CD14-positive monocyte (primary cell): ENCODE results near the gene PLOD3. TPM values are rescaled to one million over a fixed set of nuclear protein-coding genes. Genes with fewer than 3 reads are reported as not detected.
A peak's percentile ranks its signal among the peaks of the same experiment; 100 is the strongest.

Experiments
- DNase-seq, 3 donors: peaks; one replicate each; pipeline ENCODE4 v3.0.0-alpha.2; 2011 to 2022
- H2AFZ ChIP-seq: 2 replicates; pipeline ENCODE4 v1.6.0; 2012; ENCODE audit warnings: mild to moderate bottlenecking, low read depth, low read length, inconsistent platforms; ENCODE audit not compliant: insufficient read depth, poor library complexity, severe bottlenecking
- H3K27ac ChIP-seq, 2 donors: 1 replicate in 1 of 2; 2 replicates in 1 of 2; pipeline ENCODE4 v1.5.1; 2012 to 2013; ENCODE audit warnings: low read length in 2 of 2, control low read depth in 1 of 2, inconsistent platforms in 1 of 2, low read depth in 1 of 2, mild to moderate bottlenecking in 1 of 2
- H3K27me3 ChIP-seq, 2 donors: one replicate each; pipeline versions ENCODE4 v1.6.0 to v1.6.1; 2011 to 2013; ENCODE audit warnings: low read length in 2 of 2; ENCODE audit not compliant: control insufficient read depth in 2 of 2, insufficient read depth in 2 of 2
- H3K36me3 ChIP-seq, 2 donors: replicated peaks in 1 of 2; 1 replicate in 1 of 2; 2 replicates in 1 of 2; pipeline versions ENCODE4 v1.5.1 to v1.6.1; 2012 to 2013; ENCODE audit warnings: low read length in 2 of 2, control low read depth in 1 of 2, inconsistent platforms in 1 of 2, mild to moderate bottlenecking in 1 of 2; ENCODE audit not compliant: insufficient read depth in 2 of 2, control insufficient read depth in 1 of 2
- H3K4me1 ChIP-seq, 2 donors: 1 replicate in 1 of 2; 2 replicates in 1 of 2; pipeline versions ENCODE4 v1.5.1 to v1.6.1; 2012 to 2013; ENCODE audit warnings: low read length in 2 of 2, control low read depth in 1 of 2, inconsistent platforms in 1 of 2, mild to moderate bottlenecking in 1 of 2, moderate library complexity in 1 of 2; ENCODE audit not compliant: insufficient read depth in 2 of 2, control insufficient read depth in 1 of 2
- H3K4me2 ChIP-seq: replicated peaks from 2 replicates; pipeline ENCODE3; 2012; ENCODE audit warnings: low read length, moderate library complexity, mild to moderate bottlenecking; ENCODE audit not compliant: poor library complexity, severe bottlenecking; ENCODE audit errors: extremely low read depth
- H3K4me3 ChIP-seq, 3 experiments: fragments of 200-600 bp in 1 of 3; sonication (generic) in 1 of 3; replicated peaks in 1 of 3; 1 replicate in 2 of 3; 2 replicates in 1 of 3; pipeline ENCODE4 v1.5.1; 2011 to 2013; ENCODE audit warnings: low read length in 3 of 3, mild to moderate bottlenecking in 3 of 3, control low read depth in 2 of 3, low read depth in 2 of 3, inconsistent platforms in 1 of 3, moderate library complexity in 1 of 3
- H3K79me2 ChIP-seq: 2 replicates; pipeline ENCODE4 v1.6.0; 2012; ENCODE audit warnings: mild to moderate bottlenecking, control low read depth, inconsistent platforms, low read length, moderate library complexity; ENCODE audit not compliant: insufficient read depth
- H3K9ac ChIP-seq: 2 replicates; pipeline ENCODE4 v1.6.0; 2017; ENCODE audit warnings: low read length, mild to moderate bottlenecking; ENCODE audit not compliant: insufficient read depth, poor library complexity, severe bottlenecking
- H3K9me3 ChIP-seq, 2 donors: replicated peaks in 1 of 2; 1 replicate in 1 of 2; 2 replicates in 1 of 2; pipeline versions ENCODE4 v1.5.1 to v1.6.1; 2012 to 2013; ENCODE audit warnings: low read length in 2 of 2, control low read depth in 1 of 2; ENCODE audit not compliant: control insufficient read depth in 1 of 2, insufficient read depth in 1 of 2
- H4K20me1 ChIP-seq: 2 replicates; pipeline ENCODE4 v1.6.0; 2012; ENCODE audit warnings: mild to moderate bottlenecking, low read length, control low read depth, moderate library complexity; ENCODE audit not compliant: insufficient read depth
- H3K27ac Mint-ChIP-seq, 7 donors: one replicate each; pipeline ENCODE4 v1.8.0; 2020; ENCODE audit warnings: mild to moderate bottlenecking in 7 of 7, mixed read lengths in 7 of 7, moderate library complexity in 6 of 7, inconsistent platforms in 2 of 7
- H3K27me3 Mint-ChIP-seq, 3 donors: one replicate each; pipeline ENCODE4 v1.8.0; 2021 to 2022; ENCODE audit warnings: low read depth in 3 of 3, mild to moderate bottlenecking in 3 of 3, mixed read lengths in 3 of 3, moderate library complexity in 3 of 3, inconsistent platforms in 1 of 3
- H3K36me3 Mint-ChIP-seq, 2 donors: one replicate each; pipeline ENCODE4 v1.8.0; 2020; ENCODE audit warnings: mixed read lengths in 2 of 2, inconsistent platforms in 1 of 2, mild to moderate bottlenecking in 1 of 2
- H3K4me1 Mint-ChIP-seq: one replicate; pipeline ENCODE4 v1.8.0; 2020; ENCODE audit warnings: mild to moderate bottlenecking, mixed read lengths
- H3K4me3 Mint-ChIP-seq, 2 donors: one replicate each; pipeline ENCODE4 v1.8.0; 2020; ENCODE audit warnings: mild to moderate bottlenecking in 2 of 2, mixed read lengths in 2 of 2, moderate library complexity in 1 of 2
- H3K9me3 Mint-ChIP-seq, 7 donors: one replicate each; pipeline ENCODE4 v1.8.0; 2020 to 2022; ENCODE audit warnings: mixed read lengths in 7 of 7, mild to moderate bottlenecking in 6 of 7, moderate library complexity in 6 of 7, inconsistent platforms in 2 of 7
- WGBS: methylation state at CpG from one replicate; pipeline ENCODE4 v1.1.5; 2013; ENCODE audit warnings: missing lambda C conversion rate; ENCODE audit not compliant: insufficient coverage; 5-methylcytosine and 5-hydroxymethylcytosine counted together
- intact Hi-C, 2 donors: fragments of 100-400 bp; cut with micrococcal nuclease; formaldehyde crosslinking; loops; one replicate each; pipeline versions ENCODE4 v1.15.0 to v1.15.1; 2023
- polyA plus RNA-seq, 3 donors: library from polyadenylated mRNA; depleted of rRNA in 1 of 3; unstranded in 2 of 3; stranded (reverse) in 1 of 3; fragments of 300-500 nt in 2 of 3; fragments of >200 nt in 1 of 3; fragmentation: Illumina TruSeq in 2 of 3; gene quantifications; 1 replicate in 2 of 3; 2 replicates in 1 of 3; pipeline ENCODE4 v1.2.3, GENCODE V29; 2012 to 2021
- TF ChIP-seq, protein P1 (sequence below): fragments of 200-600 bp; IDR thresholded peaks from one replicate; pipeline ENCODE4 v1.8.0; 2022; ENCODE audit warnings: antibody characterized with exemption, mild to moderate bottlenecking

PLOD3 gene
- polyA plus RNA-seq, 3 donors, result 26.9 to 70.1 (median 28.1) TPM

DNA sequence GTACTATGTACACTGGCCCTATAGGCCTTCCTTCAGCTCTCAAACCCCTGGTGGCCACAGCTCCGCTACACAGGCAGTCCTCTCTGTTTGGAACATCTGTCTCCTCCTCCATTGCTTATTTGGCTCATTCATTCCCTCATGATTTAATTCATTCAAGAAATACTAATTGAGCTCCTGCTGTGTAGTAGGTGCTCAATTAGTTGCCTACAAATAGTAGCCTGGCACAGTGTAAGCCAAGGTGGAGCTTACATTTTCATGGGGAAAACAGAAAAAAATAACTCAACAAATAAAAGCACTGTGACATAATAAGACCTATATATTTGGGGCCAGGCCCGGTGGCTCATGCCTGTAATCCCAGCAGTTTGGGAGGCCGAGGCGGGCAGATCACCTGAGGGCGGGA, 30.9 kb upstream of the PLOD3 start:
- H3K27ac ChIP-seq, result no peak overlapping the region
- peaks cover 79% of the 10 kb centered on the region for H3K79me2 ChIP-seq
- no peak for DNase-seq
- H3K4me1 Mint-ChIP-seq, result peaks cover 43% of the 10 kb centered on the region
- peaks cover 18 to 33% of the 10 kb centered on the region in 2 donors for H3K36me3 Mint-ChIP-seq
- H3K4me3 Mint-ChIP-seq, result no peak overlapping the region
- H3K4me3 ChIP-seq, result no peak overlapping the region
- no peak overlapping the region for H3K4me2 ChIP-seq
- no peak overlapping the region for H3K27ac Mint-ChIP-seq
- H4K20me1 ChIP-seq, result peaks cover 58% of the 10 kb centered on the region
- peaks cover 5 to 23% of the 10 kb centered on the region in 2 donors for H3K36me3 ChIP-seq
- intact Hi-C loops, result loop anchor here in 1 of 2 donors (10.0 kb wide), 2 partner anchors 103 to 663 kb away; partner anchors contain the start of genes FBXO24 and LRCH4
- H3K9ac ChIP-seq, result no peak overlapping the region
- H3K4me1 ChIP-seq, result peaks cover 39 to 46% of the 10 kb centered on the region in 2 donors
- WGBS, result 98% methylated on average over 5 of the region's 5 CpGs
- H3K9me3 ChIP-seq, result no peaks in the 10 kb centered on the region
- H2AFZ ChIP-seq, result no peak overlapping the region
- TF ChIP-seq, protein P1, sequence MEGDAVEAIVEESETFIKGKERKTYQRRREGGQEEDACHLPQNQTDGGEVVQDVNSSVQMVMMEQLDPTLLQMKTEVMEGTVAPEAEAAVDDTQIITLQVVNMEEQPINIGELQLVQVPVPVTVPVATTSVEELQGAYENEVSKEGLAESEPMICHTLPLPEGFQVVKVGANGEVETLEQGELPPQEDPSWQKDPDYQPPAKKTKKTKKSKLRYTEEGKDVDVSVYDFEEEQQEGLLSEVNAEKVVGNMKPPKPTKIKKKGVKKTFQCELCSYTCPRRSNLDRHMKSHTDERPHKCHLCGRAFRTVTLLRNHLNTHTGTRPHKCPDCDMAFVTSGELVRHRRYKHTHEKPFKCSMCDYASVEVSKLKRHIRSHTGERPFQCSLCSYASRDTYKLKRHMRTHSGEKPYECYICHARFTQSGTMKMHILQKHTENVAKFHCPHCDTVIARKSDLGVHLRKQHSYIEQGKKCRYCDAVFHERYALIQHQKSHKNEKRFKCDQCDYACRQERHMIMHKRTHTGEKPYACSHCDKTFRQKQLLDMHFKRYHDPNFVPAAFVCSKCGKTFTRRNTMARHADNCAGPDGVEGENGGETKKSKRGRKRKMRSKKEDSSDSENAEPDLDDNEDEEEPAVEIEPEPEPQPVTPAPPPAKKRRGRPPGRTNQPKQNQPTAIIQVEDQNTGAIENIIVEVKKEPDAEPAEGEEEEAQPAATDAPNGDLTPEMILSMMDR, result no peak
- no peaks in the 10 kb centered on the region for H3K9me3 Mint-ChIP-seq
- H3K27me3 Mint-ChIP-seq, result peaks cover 0 to 1% (median 0%) of the 10 kb centered on the region in 3 donors
- H3K27me3 ChIP-seq, result no peaks in the 10 kb centered on the region

DNA sequence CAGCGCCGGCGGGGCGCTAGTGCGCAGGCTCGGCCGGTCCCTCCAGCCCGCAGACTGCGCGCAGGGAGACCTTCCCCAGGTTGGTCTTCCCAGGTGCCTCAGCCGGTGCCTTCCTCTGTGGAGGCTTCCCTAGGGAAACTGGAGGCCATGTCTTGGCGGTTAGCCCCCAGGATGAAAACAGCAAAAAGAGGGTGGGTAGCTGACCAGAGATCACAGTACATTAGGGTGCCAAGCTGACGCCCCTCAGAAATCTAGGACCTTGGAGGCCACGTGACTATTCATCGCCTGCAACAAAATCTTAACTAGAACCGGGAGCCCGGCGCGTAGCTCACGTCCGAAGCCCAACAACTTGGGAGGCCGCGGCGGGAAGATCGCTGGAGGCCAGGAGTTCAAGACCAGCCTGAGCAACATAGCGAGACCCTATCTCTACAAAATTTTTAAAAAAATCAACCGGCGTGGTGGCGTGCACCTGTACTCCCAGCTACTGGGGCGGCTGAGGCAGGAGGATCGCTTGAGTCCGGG, 27.8 kb upstream of the PLOD3 start:
- no peaks in the 10 kb centered on the region for H3K9me3 ChIP-seq
- H3K27ac ChIP-seq, result peak overlapping the region; percentile 67 to 96
- no peak for DNase-seq
- Mint-ChIP-seq H3K27me3 (peaks cover 0 to under 1% (median 0%) of the 10 kb centered on the region in 3 donors), H3K4me3 (peak overlapping the region; percentile 96 to 97), H3K9me3 (peaks cover 0 to 2% (median 0%) of the 10 kb centered on the region in 7 donors), H3K4me1 (peaks cover 40% of the 10 kb centered on the region), H3K27ac (peak overlapping the region; percentile 90 to 98 (median 96)), H3K36me3 (peaks cover 29 to 44% of the 10 kb centered on the region in 2 donors)
- H3K4me3 ChIP-seq, result peak overlapping the region; percentile 68 to 97 (median 78)
- peaks cover 65% of the 10 kb centered on the region for H3K79me2 ChIP-seq
- 33% methylated on average over 32 of the region's 32 CpGs for WGBS
- H3K4me1 ChIP-seq, result peaks cover 34 to 45% of the 10 kb centered on the region in 2 donors
- TF ChIP-seq, protein P1, result no peak
- intact Hi-C loops, result loop anchor here in 1 of 2 donors (2.0 to 10.0 kb wide), 3 partner anchors 28 to 660 kb away; partner anchors contain the start of genes FBXO24, LRCH4 and PLOD3
- H3K27me3 ChIP-seq, result no peaks in the 10 kb centered on the region
- peak overlapping the region; percentile 94 for H3K4me2 ChIP-seq
- peak overlapping the region; percentile 91 for H2AFZ ChIP-seq
- H3K36me3 ChIP-seq, result peaks cover 5 to 29% of the 10 kb centered on the region in 2 donors
- H3K9ac ChIP-seq, result peak overlapping the region; percentile 82
- H4K20me1 ChIP-seq, result peaks cover 69% of the 10 kb centered on the region
